Vagina (tissue), 2 donors: ENCODE results near the gene NLGN2. TPM values are rescaled to one million over a fixed set of nuclear protein-coding genes. Genes with fewer than 3 reads are reported as not detected.
"Not testable (repeated sequence)": the region's sequence is repeated elsewhere in the genome, so short reads cannot be mapped to it uniquely, and the experiment has no call there.

Source experiments
- DNase-seq, 2 donors: peaks; one replicate each; pipeline ENCODE4 v3.0.0-alpha.2; 2017; ENCODE audit errors: extremely low spot score in 2 of 2
- H3K27ac ChIP-seq: fragments of 200-600 bp; sonication (generic); one replicate; pipeline ENCODE4 v1.5.1; 2019
- H3K27me3 ChIP-seq: fragments of 200-600 bp; sonication (generic); one replicate; pipeline ENCODE4 v1.5.1; 2019
- H3K36me3 ChIP-seq, 2 donors: fragments of 200-600 bp; sonication (generic); one replicate each; pipeline ENCODE4 v1.5.1; 2017 to 2019
- H3K4me1 ChIP-seq: fragments of 200-600 bp; sonication (generic); one replicate; pipeline ENCODE4 v1.5.1; 2019
- H3K4me3 ChIP-seq, 2 donors: fragments of 200-600 bp; sonication (generic); 1 replicate in 1 of 2; 2 replicates in 1 of 2; pipeline ENCODE4 v1.5.1; 2016 to 2019
- H3K9me3 ChIP-seq: fragments of 200-600 bp; sonication (generic); one replicate; pipeline ENCODE4 v1.5.1; 2019
- CTCF ChIP-seq, 3 experiments: fragments of 450-650 bp in 2 of 3; fragments of 200-600 bp in 1 of 3; sonication (generic) in 1 of 3; IDR thresholded peaks; one replicate each; pipeline ENCODE4 v1.5.1; 2017 to 2019; ENCODE audit warnings: antibody characterized with exemption in 3 of 3, mild to moderate bottlenecking in 2 of 3, moderate library complexity in 2 of 3
- POLR2A ChIP-seq, 2 donors: fragments of 450-650 bp; IDR thresholded peaks; one replicate each; pipeline ENCODE4 v1.6.1; 2017; ENCODE audit warnings: antibody characterized with exemption in 2 of 2, mild to moderate bottlenecking in 2 of 2, moderate library complexity in 2 of 2
- POLR2AphosphoS5 ChIP-seq, 2 donors: sonication (generic); formaldehyde crosslinking; IDR thresholded peaks; one replicate each; pipeline ENCODE4 v1.9.0; 2017; ENCODE audit warnings: antibody characterized with exemption in 2 of 2, mild to moderate bottlenecking in 2 of 2, low read depth in 1 of 2; ENCODE audit not compliant: insufficient read depth in 1 of 2
- intact Hi-C: fragments of 100-400 bp; cut with DNase I; formaldehyde crosslinking; loops from one replicate; pipeline ENCODE4 v1.15.1; 2023
- total RNA-seq: library from RNA; depleted of rRNA; stranded (reverse); fragments of >200 nt; gene quantifications from one replicate; pipeline ENCODE4 v1.2.3, GENCODE V29; 2016

Gene NLGN2
- total RNA-seq = 25.5 TPM

GRCh38 chr17:7407485-7408251, at the start of gene NLGN2:
NLGN2 (plus strand) TSS chr17:7407845; CDS start chr17:7408256, 411 bp downstream.
- DNase-seq = no peak
- intact Hi-C loops = loop anchor here (5.0 kb wide), 1 partner anchor 55 kb away; the partner anchor contains the start of gene KCTD11
- no peak within 1 kb of the TSS for H3K27ac ChIP-seq
- peaks cover 0 to 16% of the 10 kb centered on the region in 2 donors for H3K36me3 ChIP-seq
- H3K4me3 ChIP-seq = no peak within 1 kb of the TSS
- TF ChIP-seq POLR2A (IDR thresholded peaks at IDR 0.05) (no peak), CTCF (IDR thresholded peaks at IDR 0.05) (no peak), POLR2AphosphoS5 (IDR thresholded peaks at IDR 0.05; ENCODE audit: insufficient read depth in 1 of 2, low read depth in 1 of 2) (no peak)
- H3K9me3 ChIP-seq = no peaks in the 10 kb centered on the region
- H3K4me1 ChIP-seq = peaks cover 30% of the 10 kb centered on the region
- no peaks in the 10 kb centered on the region for H3K27me3 ChIP-seq

GRCh38 chr17:7361906-7362305, 45.7 kb upstream of the NLGN2 start:
- H3K4me3 ChIP-seq = no peak overlapping the region
- TF ChIP-seq POLR2AphosphoS5 (IDR thresholded peaks at IDR 0.05; ENCODE audit: insufficient read depth in 1 of 2, low read depth in 1 of 2) (no peak), CTCF (IDR thresholded peaks at IDR 0.05) (no peak), POLR2A (IDR thresholded peaks at IDR 0.05) (no peak)
- intact Hi-C loops = no loop called here

GRCh38 chr17:7363311-7363710, 44.3 kb upstream of the NLGN2 start:
- intact Hi-C loops = no loop called here
- no peak overlapping the region for H3K4me3 ChIP-seq
- no peaks in the 10 kb centered on the region for H3K36me3 ChIP-seq
- H3K9me3 ChIP-seq = no peaks in the 10 kb centered on the region
- H3K27ac ChIP-seq = no peak overlapping the region
- H3K27me3 ChIP-seq = no peaks in the 10 kb centered on the region
- TF ChIP-seq POLR2AphosphoS5 (IDR thresholded peaks at IDR 0.05; ENCODE audit: insufficient read depth in 1 of 2, low read depth in 1 of 2) (no peak), POLR2A (IDR thresholded peaks at IDR 0.05) (no peak), CTCF (IDR thresholded peaks at IDR 0.05) (no peak)
- no peaks in the 10 kb centered on the region for H3K4me1 ChIP-seq
- DNase-seq = no peak

More at GRCh38 chr17:7361906-7362305, 45.7 kb upstream of the NLGN2 start:
- DNase-seq = no peak
- H3K36me3 ChIP-seq = no peaks in the 10 kb centered on the region
- H3K4me1 ChIP-seq = no peaks in the 10 kb centered on the region
- no peaks in the 10 kb centered on the region for H3K27me3 ChIP-seq
- no peak overlapping the region for H3K27ac ChIP-seq
- H3K9me3 ChIP-seq = no peaks in the 10 kb centered on the region

- H3K36me3 ChIP-seq, DNase-seq, H3K27me3 ChIP-seq, H3K4me1 ChIP-seq, H3K27ac ChIP-seq, H3K4me3 ChIP-seq, intact Hi-C loops, H3K9me3 ChIP-seq: not testable (repeated sequence)
These were observed 41.7 kb upstream of the NLGN2 start for GRCh38 chr17:7365963-7366362.

GRCh38 chr17:7367083-7367482, 40.6 kb upstream of the NLGN2 start:
- TF ChIP-seq POLR2AphosphoS5 (IDR thresholded peaks at IDR 0.05; ENCODE audit: insufficient read depth in 1 of 2, low read depth in 1 of 2) = no peak
- TF ChIP-seq CTCF (IDR thresholded peaks at IDR 0.05) = no peak
- TF ChIP-seq POLR2A (IDR thresholded peaks at IDR 0.05) = no peak
- Histone ChIP-seq H3K27me3 (no peaks in the 10 kb centered on the region), H3K27ac (no peak overlapping the region), H3K4me3 (no peak overlapping the region), H3K36me3 (no peaks in the 10 kb centered on the region), H3K4me1 (no peaks in the 10 kb centered on the region), H3K9me3 (no peaks in the 10 kb centered on the region)
- intact Hi-C loops = no loop called here
- DNase-seq = no peak
